HFF-Myc (cell line): ENCODE measurements around the gene MAGI1.

ENCODE experiments used
- DNase-seq: peaks from one replicate; pipeline ENCODE4 v3.0.0-alpha.2; 2011; ENCODE audit warnings: low read depth; ENCODE audit errors: extremely low read depth
- H3K4me3 ChIP-seq: replicated peaks from 2 replicates; pipeline ENCODE4 v1.5.1; 2011; ENCODE audit warnings: low read depth, mild to moderate bottlenecking, control low read depth, low read length
- CTCF ChIP-seq: IDR thresholded peaks from 2 replicates; pipeline ENCODE4 v1.5.1; 2012; ENCODE audit warnings: mild to moderate bottlenecking, low read depth, low read length, control low read depth; ENCODE audit errors: missing control alignments

MAGI1 gene

GRCh38 chr3:65819896-65820295 is 218.8 kb downstream of the MAGI1 start:
- no peak for TF ChIP-seq CTCF
- H3K4me3 ChIP-seq = no peak overlapping the region
- DNase-seq = no peak

- TF ChIP-seq CTCF = no peak
- H3K4me3 ChIP-seq = no peak overlapping the region
- DNase-seq = no peak
Measured at GRCh38 chr3:65817553-65818126, 221.1 kb downstream of the MAGI1 start.

- no peak overlapping the region for H3K4me3 ChIP-seq
- no peak for TF ChIP-seq CTCF
- no peak for DNase-seq
Measured at GRCh38 chr3:65816208-65816607, 222.5 kb downstream of the MAGI1 start.

- TF ChIP-seq CTCF = no peak
- DNase-seq = no peak
- no peak overlapping the region for H3K4me3 ChIP-seq
Measured at GRCh38 chr3:65814845-65815578, 223.7 kb downstream of the MAGI1 start.

GRCh38 chr3:65811892-65812291 is 226.8 kb downstream of the MAGI1 start:
- DNase-seq = no peak
- no peak for TF ChIP-seq CTCF
- H3K4me3 ChIP-seq = no peak overlapping the region

GRCh38 chr3:65811086-65811761 is 227.5 kb downstream of the MAGI1 start:
- DNase-seq = no peak
- no peak for TF ChIP-seq CTCF
- H3K4me3 ChIP-seq = no peak overlapping the region
